ENCODE data around the gene PEBP1.

GRCh38 chr12:118089782-118090181, 46.1 kb upstream of the PEBP1 start:
- TF ChIP-seq RXRA (IDR thresholded peaks at IDR 0.05; ENCODE audit: insufficient read depth, low read depth, low read length) (no peak), CTCF (IDR thresholded peaks at IDR 0.05; ENCODE audit: control extremely low read depth in 1 of 3, insufficient read depth in 1 of 3, low read depth in 1 of 3, low read length in 3 of 3) (no peak), RFX5 (IDR thresholded peaks at IDR 0.05; ENCODE audit: borderline replicate concordance, low read depth, low read length) (no peak), RAD21 (IDR thresholded peaks at IDR 0.05 in 1 of 2, conservative IDR thresholded peaks at IDR 0.05 in 1 of 2; ENCODE audit: low read depth in 2 of 2, low read length in 2 of 2) (no peak), CHD1 (IDR thresholded peaks at IDR 0.05; ENCODE audit: low read depth, low read length) (no peak), SUZ12 (IDR thresholded peaks at IDR 0.05; ENCODE audit: low read length) (no peak), EZH2 (IDR thresholded peaks at IDR 0.05; ENCODE audit: low read depth, low read length, severe bottlenecking) (no peak), CHD2 (IDR thresholded peaks at IDR 0.05; ENCODE audit: low read length) (no peak), JUND (IDR thresholded peaks at IDR 0.05; ENCODE audit: low read length) (no peak)
- TF ChIP-seq, protein P1, sequence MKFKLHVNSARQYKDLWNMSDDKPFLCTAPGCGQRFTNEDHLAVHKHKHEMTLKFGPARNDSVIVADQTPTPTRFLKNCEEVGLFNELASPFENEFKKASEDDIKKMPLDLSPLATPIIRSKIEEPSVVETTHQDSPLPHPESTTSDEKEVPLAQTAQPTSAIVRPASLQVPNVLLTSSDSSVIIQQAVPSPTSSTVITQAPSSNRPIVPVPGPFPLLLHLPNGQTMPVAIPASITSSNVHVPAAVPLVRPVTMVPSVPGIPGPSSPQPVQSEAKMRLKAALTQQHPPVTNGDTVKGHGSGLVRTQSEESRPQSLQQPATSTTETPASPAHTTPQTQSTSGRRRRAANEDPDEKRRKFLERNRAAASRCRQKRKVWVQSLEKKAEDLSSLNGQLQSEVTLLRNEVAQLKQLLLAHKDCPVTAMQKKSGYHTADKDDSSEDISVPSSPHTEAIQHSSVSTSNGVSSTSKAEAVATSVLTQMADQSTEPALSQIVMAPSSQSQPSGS (IDR thresholded peaks at IDR 0.05; ENCODE audit: low read length) = no peak
